ENCODE results near the gene MUC5B.
"Not testable (repeated sequence)": the region's sequence is repeated elsewhere in the genome, so short reads cannot be mapped to it uniquely, and the experiment has no call there.

Gene MUC5B, protein sequence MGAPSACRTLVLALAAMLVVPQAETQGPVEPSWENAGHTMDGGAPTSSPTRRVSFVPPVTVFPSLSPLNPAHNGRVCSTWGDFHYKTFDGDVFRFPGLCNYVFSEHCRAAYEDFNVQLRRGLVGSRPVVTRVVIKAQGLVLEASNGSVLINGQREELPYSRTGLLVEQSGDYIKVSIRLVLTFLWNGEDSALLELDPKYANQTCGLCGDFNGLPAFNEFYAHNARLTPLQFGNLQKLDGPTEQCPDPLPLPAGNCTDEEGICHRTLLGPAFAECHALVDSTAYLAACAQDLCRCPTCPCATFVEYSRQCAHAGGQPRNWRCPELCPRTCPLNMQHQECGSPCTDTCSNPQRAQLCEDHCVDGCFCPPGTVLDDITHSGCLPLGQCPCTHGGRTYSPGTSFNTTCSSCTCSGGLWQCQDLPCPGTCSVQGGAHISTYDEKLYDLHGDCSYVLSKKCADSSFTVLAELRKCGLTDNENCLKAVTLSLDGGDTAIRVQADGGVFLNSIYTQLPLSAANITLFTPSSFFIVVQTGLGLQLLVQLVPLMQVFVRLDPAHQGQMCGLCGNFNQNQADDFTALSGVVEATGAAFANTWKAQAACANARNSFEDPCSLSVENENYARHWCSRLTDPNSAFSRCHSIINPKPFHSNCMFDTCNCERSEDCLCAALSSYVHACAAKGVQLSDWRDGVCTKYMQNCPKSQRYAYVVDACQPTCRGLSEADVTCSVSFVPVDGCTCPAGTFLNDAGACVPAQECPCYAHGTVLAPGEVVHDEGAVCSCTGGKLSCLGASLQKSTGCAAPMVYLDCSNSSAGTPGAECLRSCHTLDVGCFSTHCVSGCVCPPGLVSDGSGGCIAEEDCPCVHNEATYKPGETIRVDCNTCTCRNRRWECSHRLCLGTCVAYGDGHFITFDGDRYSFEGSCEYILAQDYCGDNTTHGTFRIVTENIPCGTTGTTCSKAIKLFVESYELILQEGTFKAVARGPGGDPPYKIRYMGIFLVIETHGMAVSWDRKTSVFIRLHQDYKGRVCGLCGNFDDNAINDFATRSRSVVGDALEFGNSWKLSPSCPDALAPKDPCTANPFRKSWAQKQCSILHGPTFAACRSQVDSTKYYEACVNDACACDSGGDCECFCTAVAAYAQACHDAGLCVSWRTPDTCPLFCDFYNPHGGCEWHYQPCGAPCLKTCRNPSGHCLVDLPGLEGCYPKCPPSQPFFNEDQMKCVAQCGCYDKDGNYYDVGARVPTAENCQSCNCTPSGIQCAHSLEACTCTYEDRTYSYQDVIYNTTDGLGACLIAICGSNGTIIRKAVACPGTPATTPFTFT (N-terminal part only)

DNA sequence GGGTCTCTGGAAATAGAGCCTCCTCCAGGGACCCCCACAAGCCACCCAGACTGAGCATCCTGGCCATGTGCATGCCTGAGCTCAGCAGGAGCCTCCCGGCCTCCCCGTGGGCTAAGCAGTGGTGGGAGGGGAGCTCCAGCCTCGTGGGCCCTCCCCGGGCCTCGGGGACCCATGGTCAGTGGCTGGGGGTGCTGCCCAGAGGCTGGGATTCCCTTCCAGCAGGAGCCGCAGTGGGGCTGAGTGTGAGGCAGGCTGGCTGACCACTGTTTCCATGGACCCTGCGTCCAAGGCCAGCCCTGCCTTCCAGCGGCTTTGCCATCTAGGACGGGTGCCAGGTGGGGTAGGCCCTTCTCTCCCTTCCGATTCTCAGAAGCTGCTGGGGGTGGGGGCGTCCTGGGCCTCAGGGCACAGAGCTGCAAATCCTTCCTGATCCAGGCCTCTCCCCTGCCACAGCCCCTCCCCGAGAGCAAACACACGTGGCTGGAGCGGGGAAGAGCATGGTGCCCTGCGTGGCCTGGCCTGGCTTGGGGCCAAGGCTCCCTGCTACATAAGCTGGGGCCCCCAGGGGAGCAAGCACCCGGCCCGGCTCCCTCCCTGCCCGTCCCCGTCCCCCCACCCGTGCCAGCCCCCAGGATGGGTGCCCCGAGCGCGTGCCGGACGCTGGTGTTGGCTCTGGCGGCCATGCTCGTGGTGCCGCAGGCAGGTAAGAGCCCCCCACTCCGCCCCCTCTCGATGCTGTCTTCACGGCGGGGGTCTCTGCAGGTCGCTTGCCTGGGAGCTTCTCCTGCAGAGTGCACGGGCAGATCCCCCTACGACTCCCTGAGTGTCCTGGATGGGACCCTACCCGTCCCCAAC is at the start of gene MUC5B:
Gene MUC5B, plus strand, starts transcription at position 576 of the 855 bp plus-strand sequence. Its CDS starts 58 bp downstream, at position 634.
- DNase-seq (ENCODE audit: low read depth) = no peak

DNA sequence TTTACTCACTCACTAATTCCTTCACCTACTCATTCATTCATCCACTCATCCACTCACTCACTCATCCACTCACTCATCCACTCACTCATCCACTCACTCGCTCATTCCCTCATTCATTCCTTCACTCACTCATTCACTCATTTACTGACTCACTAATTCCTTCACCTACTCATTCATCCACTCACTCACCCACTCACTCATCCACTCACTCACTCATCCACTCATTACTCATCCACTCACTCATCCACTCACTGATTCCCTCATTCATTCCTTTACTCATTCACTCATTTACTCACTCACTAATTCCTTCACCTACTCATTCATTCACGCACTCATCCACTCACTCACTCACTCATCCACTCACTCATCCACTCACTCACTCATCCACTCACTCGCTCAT is 49.5 kb upstream of the MUC5B start:
- DNase-seq (ENCODE audit: low read depth) = not testable (repeated sequence)

DNA sequence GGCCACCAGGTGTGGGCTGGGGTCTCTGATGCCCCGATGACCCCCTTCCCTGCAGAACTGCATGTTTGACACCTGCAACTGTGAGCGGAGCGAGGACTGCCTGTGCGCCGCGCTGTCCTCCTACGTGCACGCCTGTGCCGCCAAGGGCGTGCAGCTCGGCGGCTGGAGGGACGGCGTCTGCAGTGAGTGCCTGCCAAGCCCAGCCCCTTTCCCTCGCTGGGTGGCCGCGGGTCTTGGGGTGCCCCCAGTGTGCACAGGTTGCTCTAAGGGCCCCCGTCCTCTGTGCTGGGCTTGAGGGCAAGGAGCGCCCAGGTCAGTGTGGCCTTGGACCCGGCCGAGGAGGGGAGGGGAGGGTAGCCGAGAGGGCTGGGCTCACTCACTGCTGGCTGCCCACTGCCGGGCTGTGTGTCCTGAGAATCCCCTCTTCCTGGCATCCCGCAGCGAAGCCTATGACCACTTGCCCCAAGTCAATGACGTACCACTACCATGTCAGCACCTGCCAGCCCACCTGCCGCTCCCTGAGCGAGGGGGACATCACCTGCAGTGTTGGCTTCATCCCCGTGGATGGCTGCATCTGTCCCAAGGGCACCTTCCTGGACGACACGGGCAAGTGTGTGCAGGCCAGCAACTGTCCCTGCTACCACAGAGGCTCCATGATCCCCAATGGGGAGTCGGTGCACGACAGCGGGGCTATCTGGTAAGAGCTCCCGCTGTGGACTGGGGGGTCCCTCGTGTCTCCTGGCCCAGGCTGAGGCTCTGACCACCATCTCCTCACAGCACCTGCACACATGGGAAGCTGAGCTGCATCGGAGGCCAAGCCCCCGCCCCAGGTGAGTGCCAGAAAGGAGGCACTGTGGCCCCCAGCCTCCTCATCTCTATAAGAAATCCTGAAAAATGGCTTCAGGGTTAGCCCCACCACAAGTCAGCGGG is 48.2 kb upstream of the MUC5B start:
- no peak for DNase-seq (ENCODE audit: low read depth)

DNA sequence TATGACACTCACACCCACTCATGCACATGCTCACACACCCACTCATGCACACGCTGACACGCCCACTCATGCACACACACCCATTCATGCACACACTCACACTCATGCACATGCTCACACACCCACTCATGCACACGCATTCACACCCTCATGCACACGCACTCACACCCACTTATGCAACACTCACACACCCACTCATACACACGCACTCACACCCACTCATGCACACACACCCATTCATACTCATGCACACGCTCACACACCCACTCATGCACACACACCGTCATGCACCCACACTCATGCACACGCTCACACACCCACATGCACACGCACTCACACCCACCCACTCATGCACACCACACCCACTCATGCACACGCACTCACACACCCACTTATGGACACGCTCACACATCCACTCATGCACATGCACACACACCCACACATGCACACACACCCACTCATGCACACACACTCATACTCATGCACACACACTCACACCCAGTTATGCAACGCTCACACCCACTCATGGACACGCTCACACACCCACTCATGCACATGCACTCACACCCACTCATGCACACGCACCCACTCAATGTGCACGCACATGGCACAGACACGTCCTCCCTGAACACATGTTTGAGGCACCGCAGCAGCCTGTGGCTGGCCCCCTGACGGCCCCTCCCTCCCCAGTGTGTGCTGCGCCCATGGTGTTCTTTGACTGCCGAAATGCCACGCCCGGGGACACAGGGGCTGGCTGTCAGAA is 47.2 kb upstream of the MUC5B start:
- DNase-seq (ENCODE audit: low read depth) = no peak

DNA sequence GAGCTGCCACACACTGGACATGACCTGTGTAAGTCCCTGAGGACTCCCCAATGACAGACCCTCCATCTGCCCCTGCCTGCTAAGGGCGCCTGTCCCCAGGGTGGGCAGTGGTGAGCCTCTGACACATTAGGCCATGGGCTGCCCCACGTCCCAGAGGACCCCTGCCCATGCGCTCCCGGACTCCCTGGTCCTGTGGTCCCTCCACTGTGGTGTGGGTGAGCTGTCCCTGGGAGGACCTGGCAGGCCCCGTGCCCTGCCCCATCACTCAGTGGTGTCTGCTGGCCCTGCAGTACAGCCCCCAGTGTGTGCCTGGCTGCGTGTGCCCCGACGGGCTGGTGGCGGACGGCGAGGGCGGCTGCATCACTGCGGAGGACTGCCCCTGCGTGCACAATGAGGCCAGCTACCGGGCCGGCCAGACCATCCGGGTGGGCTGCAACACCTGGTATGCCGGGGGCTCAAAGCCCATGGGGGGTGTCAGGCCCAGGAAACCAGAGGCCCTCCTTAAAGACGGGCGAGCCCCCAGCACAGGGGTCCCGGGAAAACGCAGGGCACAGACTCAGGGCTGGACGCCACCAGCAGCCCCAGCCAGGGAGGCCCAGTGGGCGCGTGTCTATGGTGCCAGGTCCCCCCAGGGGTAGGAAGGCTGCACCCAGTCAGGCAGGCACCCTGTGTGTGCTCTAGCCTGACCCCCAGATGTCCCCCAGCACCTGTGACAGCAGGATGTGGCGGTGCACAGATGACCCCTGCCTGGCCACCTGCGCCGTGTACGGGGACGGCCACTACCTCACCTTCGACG is 46.4 kb upstream of the MUC5B start:
- DNase-seq (ENCODE audit: low read depth) = no peak

DNA sequence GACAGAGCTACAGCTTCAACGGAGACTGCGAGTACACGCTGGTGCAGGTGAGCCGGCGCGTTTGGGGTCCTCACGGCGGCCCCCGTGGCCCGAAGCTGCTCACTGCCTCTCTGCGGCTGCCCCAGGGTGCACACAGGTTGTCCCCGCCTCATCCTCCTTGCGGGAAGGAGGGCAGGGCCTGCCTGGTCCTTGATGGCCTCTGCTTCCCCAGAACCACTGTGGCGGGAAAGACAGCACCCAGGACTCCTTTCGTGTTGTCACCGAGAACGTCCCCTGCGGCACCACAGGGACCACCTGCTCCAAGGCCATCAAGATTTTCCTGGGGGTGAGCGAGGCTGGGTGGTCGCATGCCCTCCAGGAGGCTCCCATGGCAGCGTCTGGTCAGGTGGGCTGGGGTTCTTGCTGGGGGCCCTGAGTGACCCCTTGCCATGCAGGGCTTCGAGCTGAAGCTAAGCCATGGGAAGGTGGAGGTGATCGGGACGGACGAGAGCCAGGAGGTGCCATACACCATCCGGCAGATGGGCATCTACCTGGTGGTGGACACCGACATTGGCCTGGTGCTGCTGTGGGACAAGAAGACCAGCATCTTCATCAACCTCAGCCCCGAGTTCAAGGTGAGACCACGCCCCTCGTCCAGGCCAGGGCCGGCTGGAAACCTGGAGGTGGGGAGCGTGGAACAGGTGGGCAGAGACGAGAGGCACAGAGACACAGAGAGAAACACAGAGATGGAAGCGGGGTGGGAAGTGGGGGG is 45.7 kb upstream of the MUC5B start:
- DNase-seq (ENCODE audit: low read depth) = no peak

DNA sequence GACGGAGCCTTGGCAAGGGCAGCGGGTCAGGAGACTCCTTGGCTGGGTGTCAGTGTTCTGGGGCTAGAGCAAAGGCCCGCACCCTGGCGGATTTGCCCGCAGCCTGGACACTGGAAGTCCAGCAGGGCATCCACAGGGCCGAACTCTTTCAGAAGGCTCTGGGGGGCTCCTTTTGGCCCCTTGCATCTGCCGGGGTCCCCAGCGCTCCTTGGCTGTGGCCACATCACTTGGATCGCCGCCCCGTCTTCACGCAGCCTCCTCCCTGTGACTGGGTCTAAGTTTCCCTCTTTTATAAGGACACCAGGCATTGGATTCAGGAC is 45.1 kb upstream of the MUC5B start:
- DNase-seq (ENCODE audit: low read depth) = no peak

DNA sequence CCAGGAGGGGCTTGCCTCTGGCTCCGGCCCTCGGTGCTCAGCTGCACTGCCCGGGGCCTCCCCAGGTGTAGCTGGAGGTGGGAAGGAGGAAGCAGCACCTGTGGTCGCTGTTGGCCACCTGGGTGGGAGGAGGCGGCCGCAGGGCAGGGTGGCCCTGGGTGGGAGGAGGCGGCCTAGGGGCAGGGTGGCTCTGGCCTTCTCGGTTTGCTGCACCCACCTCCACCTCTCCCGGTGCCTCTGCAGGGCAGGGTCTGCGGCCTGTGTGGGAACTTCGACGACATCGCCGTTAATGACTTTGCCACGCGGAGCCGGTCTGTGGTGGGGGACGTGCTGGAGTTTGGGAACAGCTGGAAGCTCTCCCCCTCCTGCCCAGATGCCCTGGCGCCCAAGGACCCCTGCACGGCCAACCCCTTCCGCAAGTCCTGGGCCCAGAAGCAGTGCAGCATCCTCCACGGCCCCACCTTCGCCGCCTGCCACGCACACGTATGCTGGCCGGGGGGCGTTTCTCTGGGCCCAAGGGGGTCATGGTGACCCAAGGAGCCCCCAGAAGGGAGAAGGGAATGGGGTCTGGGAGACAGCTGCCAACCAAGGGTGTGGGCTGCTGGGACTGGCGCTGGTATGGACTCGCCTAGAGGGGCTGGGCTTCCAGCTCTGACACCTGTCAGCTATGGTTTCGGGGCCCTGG is 44.5 kb upstream of the MUC5B start:
- no peak for DNase-seq (ENCODE audit: low read depth)

DNA sequence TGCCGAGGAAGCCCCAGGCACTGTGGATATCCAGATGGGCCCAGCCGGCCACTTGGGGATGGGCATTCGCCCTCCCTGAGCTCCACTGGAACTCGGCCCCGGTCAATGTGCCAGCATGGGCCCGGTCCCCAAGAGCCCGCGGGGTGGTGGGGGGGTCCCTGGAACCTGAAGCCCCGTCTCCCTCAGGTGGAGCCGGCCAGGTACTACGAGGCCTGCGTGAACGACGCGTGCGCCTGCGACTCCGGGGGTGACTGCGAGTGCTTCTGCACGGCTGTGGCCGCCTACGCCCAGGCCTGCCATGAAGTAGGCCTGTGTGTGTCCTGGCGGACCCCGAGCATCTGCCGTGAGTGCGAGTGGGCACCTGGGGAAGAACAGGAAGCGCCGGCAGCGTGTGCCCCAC is 44.0 kb upstream of the MUC5B start:
- no peak for DNase-seq (ENCODE audit: low read depth)

DNA sequence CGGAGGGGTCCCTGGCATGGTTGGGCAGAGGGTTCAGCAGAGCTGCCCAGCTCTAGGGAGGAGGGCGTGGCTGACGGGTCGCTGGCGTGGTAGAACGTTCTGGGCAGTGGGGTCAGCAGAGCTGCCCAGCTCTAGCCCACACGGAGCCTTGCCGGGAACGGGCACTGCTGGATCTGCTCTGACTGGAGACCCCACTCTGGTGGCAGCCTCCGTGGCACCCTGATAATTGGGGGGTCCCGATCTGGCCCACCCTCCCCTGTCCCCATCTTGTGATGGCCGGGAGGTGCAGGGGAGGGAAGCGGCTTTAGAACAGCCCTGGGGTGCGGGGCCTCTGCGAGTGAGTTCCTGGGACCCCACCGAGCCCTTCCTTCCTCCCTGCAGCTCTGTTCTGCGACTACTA is 43.2 kb upstream of the MUC5B start:
- no peak for DNase-seq (ENCODE audit: low read depth)

DNA sequence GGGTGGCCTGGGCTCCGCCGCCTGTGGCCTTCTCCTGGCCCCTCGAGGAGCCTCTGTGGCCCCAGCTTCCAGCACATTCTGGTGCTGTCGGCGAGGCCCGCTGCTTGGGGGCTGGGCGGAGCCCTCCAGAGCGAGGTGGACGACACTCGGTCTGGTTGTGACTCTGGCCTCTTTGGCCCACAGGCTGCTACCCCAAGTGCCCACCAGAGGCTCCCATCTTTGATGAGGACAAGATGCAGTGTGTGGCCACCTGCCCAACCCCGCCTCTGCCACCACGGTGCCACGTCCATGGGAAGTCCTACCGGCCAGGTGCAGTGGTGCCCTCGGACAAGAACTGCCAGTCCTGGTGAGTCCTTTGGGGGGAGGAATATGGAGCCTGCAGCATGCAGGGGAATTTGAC is 42.7 kb upstream of the MUC5B start:
- DNase-seq (ENCODE audit: low read depth) = no peak

DNA sequence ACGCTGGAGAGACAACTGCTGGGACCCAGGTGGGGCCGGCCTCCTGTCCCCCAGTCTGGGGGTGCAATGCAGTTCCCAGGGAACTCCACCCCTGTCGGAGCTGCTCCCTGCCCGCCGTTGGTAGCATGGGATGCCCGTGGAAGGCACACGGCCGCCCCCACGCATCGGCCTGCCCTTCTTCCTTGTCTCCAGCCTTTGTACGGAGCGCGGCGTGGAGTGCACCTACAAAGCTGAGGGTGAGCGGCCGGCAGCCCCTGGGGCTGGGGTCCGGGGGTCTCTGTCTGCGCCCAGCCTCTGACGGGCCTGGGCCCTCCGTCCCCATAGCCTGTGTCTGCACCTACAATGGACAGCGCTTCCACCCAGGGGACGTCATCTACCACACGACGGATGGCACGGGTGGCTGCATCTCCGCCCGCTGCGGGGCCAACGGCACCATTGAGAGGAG is 41.9 kb upstream of the MUC5B start:
- no peak for DNase-seq (ENCODE audit: low read depth)

DNA sequence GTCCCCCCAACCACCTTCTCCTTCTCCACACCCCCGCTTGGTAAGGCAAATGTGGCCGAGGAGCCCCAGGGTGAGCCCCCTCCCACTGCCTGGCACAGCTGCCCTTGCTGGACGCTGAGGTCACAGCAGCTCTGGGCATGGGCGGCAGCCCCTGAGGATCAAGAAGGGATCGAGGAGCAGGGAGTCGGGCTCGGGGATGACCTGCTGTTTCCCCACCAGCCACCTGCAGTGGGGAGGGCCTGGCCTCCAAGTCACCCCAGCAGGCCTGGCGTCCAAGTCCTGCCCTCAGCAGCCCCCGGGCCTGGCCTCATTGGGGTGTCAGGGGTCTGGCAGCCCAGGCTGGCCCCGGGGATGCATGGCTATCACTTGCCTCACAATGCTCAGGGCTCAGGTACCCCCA is 41.4 kb upstream of the MUC5B start:
- DNase-seq (ENCODE audit: low read depth) = no peak

DNA sequence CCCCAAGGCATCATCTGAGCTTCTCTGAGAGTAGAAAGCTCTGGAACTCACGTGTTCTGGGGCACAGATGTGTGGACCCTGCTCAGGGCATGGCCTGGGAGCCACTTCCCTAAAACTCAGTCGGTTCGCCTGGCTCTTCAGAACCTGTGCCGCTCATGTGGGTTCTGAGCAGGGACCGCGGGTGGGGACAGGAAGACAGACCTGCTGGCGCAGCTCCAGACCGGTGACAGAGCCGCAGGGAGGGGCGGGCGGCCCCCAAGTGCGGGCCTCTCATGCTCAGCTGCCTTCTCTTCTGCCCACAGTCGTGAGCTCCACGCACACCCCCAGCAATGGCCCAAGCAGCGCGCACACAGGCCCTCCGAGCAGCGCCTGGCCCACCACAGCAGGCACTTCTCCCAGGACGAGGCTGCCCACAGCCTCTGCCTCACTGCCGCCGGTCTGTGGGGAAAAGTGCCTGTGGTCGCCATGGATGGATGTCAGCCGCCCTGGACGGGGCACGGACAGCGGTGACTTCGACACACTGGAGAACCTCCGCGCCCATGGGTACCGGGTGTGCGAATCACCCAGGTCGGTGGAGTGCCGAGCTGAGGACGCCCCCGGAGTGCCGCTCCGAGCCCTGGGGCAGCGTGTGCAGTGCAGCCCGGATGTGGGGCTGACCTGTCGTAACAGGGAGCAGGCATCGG is 40.9 kb upstream of the MUC5B start:
- DNase-seq (ENCODE audit: low read depth) = no peak

DNA sequence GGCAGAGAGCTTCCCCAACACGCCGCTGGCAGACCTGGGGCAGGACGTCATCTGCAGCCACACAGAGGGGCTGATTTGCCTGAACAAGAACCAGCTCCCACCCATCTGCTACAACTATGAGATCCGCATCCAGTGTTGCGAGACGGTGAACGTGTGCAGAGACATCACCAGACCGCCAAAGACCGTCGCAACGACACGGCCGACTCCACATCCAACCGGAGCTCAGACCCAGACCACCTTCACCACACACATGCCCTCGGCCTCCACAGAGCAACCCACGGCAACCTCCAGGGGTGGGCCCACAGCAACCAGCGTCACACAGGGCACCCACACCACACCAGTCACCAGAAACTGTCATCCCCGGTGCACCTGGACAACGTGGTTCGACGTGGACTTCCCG is 38.7 kb upstream of the MUC5B start:
- not testable (repeated sequence) for DNase-seq (ENCODE audit: low read depth)

DNA sequence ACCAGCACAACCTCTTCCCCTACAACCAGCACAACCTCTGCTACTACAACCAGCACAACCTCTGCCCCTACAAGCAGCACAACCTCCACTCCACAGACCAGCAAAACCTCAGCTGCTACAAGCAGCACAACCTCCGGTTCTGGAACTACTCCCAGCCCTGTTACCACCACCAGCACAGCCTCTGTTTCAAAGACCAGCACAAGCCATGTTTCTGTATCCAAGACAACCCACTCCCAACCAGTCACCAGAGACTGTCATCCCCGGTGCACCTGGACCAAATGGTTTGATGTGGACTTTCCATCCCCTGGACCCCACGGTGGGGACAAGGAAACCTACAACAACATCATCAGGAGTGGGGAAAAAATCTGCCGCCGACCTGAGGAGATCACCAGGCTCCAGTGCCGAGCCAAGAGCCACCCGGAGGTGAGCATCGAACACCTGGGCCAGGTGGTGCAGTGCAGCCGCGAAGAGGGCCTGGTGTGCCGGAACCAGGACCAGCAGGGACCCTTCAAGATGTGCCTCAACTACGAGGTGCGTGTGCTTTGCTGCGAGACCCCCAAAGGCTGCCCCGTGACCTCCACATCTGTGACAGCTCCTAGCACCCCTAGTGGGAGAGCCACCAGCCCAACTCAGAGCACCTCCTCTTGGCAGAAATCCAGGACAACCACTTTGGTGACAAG is 34.3 kb upstream of the MUC5B start:
- DNase-seq (ENCODE audit: low read depth) = not testable (repeated sequence)
